ENCODE measurements around the gene FCHSD2. TPM values are rescaled to one million over a fixed set of nuclear protein-coding genes. Genes with fewer than 3 reads are reported as not detected.

Gene FCHSD2
- total and polyA plus RNA-seq, 9 of the 15 experiments (the other 6 are each of a cell fraction or from before 2014, with no cell fraction given) = 1.8 to 14.7 (median 6.4) TPM

DNA sequence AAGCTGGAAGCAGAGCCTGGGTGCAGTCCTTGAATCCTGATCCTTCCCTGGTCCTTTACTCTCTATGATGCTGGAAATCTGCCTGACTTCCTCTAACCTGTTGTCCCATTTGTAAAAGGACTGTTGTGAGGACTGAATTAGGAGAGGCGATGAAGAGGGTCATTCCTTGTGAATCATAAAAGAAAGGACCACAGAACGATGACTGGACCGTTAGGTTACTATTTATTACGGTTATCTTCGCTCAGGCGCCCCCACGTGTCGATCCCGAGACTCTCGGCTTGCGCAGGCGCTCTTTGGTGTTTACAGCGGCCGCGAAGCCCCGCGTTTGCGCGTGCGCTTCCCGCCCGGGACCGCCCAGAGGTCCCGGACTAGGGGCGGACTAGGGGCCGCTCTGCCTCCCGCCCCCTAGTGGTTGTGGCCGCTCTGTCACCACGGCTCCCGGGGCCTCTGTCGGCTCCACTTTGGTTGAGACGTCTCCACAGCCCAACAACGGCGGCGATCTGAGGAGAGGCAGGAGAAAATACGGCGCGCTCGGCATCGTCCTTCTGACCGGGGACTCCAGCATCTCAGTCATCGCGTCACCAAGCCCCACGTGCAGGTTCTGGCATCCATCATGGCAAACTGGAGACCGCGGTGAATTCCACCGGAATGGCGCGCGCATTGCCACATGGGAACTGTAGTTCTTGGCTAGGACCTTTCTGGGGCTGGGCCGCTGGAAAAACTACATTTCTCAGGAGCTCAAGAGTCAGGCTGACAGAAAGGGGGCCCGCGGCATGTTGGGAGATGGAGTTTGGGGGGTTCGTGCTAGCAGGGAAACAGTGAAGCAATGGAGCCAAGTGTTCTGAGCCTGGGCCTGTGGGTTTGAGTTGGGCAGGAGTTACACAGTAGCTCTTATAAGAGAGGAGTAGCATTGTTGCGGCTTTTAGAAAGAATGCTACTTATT lies 348.4 kb downstream of the FCHSD2 start, which contains the start of gene STARD10 (continued):
- TF ChIP-seq ZNF584 (CRISPR knock-in tag; IDR thresholded peaks at IDR 0.05; ENCODE audit: low read depth) = no peak
- TF ChIP-seq ESRRA (IDR thresholded peaks at IDR 0.05; ENCODE audit: borderline replicate concordance, low read depth) = peak; percentile 72
- TF ChIP-seq LARP7 (IDR thresholded peaks at IDR 0.05) = 0 out of 2 replicates have a peak, but pooled peaks have one; percentile 48
- TF ChIP-seq, protein P1, sequence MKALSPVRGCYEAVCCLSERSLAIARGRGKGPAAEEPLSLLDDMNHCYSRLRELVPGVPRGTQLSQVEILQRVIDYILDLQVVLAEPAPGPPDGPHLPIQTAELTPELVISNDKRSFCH (CRISPR knock-in tag; IDR thresholded peaks at IDR 0.05) = no peak
- TF ChIP-seq, protein P1 (tag; IDR thresholded peaks at IDR 0.05) = peak; percentile 65; the same call in 1 of the 2 replicates
- peak; percentile 83 for TF ChIP-seq DIDO1 (tag; IDR thresholded peaks at IDR 0.05; ENCODE audit: low read depth)
- TF ChIP-seq ZNF551 (CRISPR knock-in tag; IDR thresholded peaks at IDR 0.05) = no peak
- TF ChIP-seq GABPA (tag; conservative IDR thresholded peaks at IDR 0.05; ENCODE audit: low read depth) = peak; percentile 79
- TF ChIP-seq, protein P2, sequence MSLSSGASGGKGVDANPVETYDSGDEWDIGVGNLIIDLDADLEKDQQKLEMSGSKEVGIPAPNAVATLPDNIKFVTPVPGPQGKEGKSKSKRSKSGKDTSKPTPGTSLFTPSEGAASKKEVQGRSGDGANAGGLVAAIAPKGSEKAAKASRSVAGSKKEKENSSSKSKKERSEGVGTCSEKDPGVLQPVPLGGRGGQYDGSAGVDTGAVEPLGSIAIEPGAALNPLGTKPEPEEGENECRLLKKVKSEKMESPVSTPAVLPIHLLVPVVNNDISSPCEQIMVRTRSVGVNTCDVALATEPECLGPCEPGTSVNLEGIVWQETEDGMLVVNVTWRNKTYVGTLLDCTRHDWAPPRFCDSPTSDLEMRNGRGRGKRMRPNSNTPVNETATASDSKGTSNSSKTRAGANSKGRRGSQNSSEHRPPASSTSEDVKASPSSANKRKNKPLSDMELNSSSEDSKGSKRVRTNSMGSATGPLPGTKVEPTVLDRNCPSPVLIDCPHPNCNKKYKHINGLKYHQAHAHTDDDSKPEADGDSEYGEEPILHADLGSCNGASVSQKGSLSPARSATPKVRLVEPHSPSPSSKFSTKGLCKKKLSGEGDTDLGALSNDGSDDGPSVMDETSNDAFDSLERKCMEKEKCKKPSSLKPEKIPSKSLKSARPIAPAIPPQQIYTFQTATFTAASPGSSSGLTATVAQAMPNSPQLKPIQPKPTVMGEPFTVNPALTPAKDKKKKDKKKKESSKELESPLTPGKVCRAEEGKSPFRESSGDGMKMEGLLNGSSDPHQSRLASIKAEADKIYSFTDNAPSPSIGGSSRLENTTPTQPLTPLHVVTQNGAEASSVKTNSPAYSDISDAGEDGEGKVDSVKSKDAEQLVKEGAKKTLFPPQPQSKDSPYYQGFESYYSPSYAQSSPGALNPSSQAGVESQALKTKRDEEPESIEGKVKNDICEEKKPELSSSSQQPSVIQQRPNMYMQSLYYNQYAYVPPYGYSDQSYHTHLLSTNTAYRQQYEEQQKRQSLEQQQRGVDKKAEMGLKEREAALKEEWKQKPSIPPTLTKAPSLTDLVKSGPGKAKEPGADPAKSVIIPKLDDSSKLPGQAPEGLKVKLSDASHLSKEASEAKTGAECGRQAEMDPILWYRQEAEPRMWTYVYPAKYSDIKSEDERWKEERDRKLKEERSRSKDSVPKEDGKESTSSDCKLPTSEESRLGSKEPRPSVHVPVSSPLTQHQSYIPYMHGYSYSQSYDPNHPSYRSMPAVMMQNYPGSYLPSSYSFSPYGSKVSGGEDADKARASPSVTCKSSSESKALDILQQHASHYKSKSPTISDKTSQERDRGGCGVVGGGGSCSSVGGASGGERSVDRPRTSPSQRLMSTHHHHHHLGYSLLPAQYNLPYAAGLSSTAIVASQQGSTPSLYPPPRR (CRISPR knock-in tag; IDR thresholded peaks at IDR 0.05; ENCODE audit: borderline replicate concordance) = no peak
- no peak for TF ChIP-seq KLF13 (tag; IDR thresholded peaks at IDR 0.05; ENCODE audit: borderline replicate concordance, low read depth)
- no peak for TF ChIP-seq RBM34 (IDR thresholded peaks at IDR 0.05; ENCODE audit: borderline replicate concordance, insufficient read depth, low read length)
- TF ChIP-seq SAP30 (IDR thresholded peaks at IDR 0.05; ENCODE audit: borderline replicate concordance, insufficient read depth, low read depth, low read length, poor library complexity, severe bottlenecking) = peak; percentile 22
- TF ChIP-seq, protein P3, sequence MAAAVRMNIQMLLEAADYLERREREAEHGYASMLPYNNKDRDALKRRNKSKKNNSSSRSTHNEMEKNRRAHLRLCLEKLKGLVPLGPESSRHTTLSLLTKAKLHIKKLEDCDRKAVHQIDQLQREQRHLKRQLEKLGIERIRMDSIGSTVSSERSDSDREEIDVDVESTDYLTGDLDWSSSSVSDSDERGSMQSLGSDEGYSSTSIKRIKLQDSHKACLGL (CRISPR knock-in tag; IDR thresholded peaks at IDR 0.05; ENCODE audit: borderline replicate concordance, poor library complexity, severe bottlenecking) = no peak
- TF ChIP-seq L3MBTL2 (IDR thresholded peaks at IDR 0.05) = peak; percentile 94

Data from K562 (cell line).